Activated naive CD4-positive, alpha-beta T cell treated with anti-CD3 and anti-CD28 coated beads, Interleukin-2, amount 10 ng/mL, durations not matched to agents 7 days and 5 days (primary cell): ENCODE measurements around the gene ECI1.
"Not testable (repeated sequence)": the region's sequence is repeated elsewhere in the genome, so short reads cannot be mapped to it uniquely, and the experiment has no call there.

ENCODE experiments used
- CTCF ChIA-PET: fragments of 350-600 bp; sonication (Branson Sonifier 250); formaldehyde crosslinking; loops from one replicate; lab custom pipeline; 2021; ENCODE audit warnings: antibody characterized with exemption; lab: Charles Lee
- DNase-seq: peaks from one replicate; pipeline ENCODE4 v3.0.0-alpha.2; 2020
- H3K27ac Mint-ChIP-seq: one replicate; pipeline ENCODE4 v1.8.0; 2021; ENCODE audit warnings: mild to moderate bottlenecking, moderate library complexity, mixed read lengths
- H3K27me3 Mint-ChIP-seq: one replicate; pipeline ENCODE4 v1.8.0; 2021; ENCODE audit warnings: mild to moderate bottlenecking, mixed read lengths
- H3K36me3 Mint-ChIP-seq: one replicate; pipeline ENCODE4 v1.8.0; 2021; ENCODE audit warnings: mixed read lengths
- H3K4me1 Mint-ChIP-seq: one replicate; pipeline ENCODE4 v1.8.0; 2021; ENCODE audit warnings: mixed read lengths
- H3K4me3 Mint-ChIP-seq: one replicate; pipeline ENCODE4 v1.8.0; 2021; ENCODE audit warnings: mild to moderate bottlenecking, moderate library complexity, mixed read lengths
- H3K9me3 Mint-ChIP-seq: one replicate; pipeline ENCODE4 v1.8.0; 2021; ENCODE audit warnings: mixed read lengths

The ECI1 gene

DNA sequence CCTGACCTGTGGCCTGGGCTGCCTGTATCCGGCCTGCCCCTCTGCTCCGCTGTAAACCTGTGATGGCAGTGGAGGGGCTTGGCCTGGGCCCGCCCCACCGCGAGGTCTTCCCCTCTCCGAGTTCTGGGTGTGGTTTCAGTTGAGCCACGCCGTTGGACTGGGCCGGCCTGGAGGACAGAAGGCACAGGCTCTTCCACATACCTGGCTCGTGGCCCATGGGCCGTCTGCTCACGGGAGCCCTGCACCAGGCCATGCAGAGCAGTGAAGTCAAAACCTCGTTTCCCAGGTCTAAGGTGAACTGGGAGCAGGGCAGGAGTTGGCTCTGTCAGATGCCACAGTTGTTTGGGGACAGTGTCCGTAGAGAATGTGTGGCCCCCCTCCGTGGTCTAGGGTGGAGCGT is 22.1 kb upstream of the ECI1 start:
- Mint-ChIP-seq H3K27me3 (no peaks in the 10 kb centered on the region), H3K36me3 (no peaks in the 10 kb centered on the region), H3K9me3 (no peaks in the 10 kb centered on the region), H3K4me1 (peaks cover 13% of the 10 kb centered on the region), H3K4me3 (no peak overlapping the region), H3K27ac (no peak overlapping the region)
- no peak for DNase-seq
- CTCF ChIA-PET: no interaction called here

DNA sequence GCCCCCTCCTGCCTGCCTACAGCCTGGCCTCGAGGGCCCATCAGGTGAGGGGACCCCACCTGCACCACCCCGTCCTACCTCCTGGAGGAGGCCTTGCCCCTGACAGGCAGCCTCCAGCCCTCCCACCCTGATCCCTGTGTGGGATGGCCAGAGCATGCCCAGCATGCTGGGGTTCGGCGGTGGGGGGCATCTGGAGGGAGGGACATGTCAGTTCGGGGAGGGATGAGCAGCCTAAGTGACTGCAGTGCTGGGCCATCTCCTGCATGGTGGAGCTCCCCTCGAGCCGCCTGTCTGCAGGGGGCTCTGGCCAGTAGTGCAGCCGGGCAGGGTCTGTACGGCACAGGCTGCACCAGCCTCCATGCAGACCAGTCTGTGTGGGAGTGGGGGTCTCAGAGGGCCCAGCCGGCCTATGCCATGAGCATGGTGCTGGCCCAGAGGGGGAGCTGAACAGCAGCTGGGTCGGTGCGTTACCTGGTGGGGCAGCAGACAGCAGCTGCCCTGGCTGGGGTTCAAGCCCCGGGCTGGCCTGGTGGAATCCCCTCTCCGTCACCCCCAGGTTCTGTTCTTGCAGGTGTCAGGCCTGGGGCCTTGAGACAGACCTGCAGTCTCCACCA is 20.6 kb upstream of the ECI1 start:
- H3K4me3 Mint-ChIP-seq: no peak overlapping the region
- no peak overlapping the region for H3K27ac Mint-ChIP-seq
- H3K27me3 Mint-ChIP-seq: peaks cover 4% of the 10 kb centered on the region
- CTCF ChIA-PET: interaction anchor here (1.6 kb wide), 1 partner anchor 215 kb away, joined by 4 read pairs; no protein-coding TSS in a partner anchor
- peaks cover 4% of the 10 kb centered on the region for H3K36me3 Mint-ChIP-seq
- peaks cover 15% of the 10 kb centered on the region for H3K4me1 Mint-ChIP-seq
- DNase-seq: no peak
- no peaks in the 10 kb centered on the region for H3K9me3 Mint-ChIP-seq

DNA sequence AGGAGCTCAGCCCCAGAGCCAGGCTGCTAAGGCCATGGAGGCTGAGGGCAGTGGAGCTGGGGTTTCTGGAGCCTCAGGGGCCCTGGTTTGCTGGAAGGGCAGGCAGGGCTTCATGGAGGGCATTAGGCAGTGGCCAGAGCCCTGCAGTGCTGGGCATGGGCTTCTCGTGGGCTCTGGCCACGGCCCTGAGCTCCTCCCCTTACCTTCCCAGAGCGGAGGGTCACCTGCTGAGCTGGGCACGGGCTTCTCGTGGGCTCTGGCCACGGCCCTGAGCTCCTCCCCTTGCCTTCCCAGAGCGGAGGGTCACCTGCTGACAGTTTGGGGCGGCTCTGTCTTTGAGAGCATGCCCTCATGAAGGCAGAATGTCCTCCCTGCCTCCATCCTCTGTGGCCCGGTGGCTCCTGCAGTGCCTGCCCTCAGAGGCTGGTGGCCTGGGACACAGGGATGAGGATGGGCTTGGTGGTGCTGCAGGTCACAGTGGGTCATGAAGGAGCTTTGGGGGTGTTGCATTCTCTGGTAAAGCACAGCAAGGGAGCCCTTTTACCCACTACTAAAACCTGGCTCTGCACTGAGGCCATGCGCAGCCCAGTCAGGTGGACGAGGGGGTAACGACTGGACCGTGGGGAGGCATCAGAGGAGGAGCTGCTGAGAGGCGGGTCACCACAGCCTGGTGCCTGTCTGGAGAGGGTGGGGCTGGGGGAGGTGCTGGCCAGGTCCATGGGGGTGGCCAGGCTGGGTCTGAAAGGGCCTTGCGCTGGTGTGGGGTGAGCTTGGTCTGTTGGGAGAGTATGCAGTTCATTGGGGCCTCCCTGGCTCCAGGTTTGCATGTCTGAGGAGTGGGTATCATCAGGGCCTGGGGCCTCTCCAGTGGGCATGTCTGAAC is 19.4 kb upstream of the ECI1 start:
- H3K4me3 Mint-ChIP-seq: no peak overlapping the region
- H3K27me3 Mint-ChIP-seq: peaks cover 4% of the 10 kb centered on the region
- CTCF ChIA-PET: interaction anchor here (0.7 to 1.6 kb wide), 4 partner anchors 9 to 664 kb away, joined by 3 to 5 read pairs (median 4); no protein-coding TSS in a partner anchor
- H3K9me3 Mint-ChIP-seq: no peaks in the 10 kb centered on the region
- no peak overlapping the region for H3K27ac Mint-ChIP-seq
- H3K36me3 Mint-ChIP-seq: peaks cover 13% of the 10 kb centered on the region
- no peak for DNase-seq
- peaks cover 26% of the 10 kb centered on the region for H3K4me1 Mint-ChIP-seq

DNA sequence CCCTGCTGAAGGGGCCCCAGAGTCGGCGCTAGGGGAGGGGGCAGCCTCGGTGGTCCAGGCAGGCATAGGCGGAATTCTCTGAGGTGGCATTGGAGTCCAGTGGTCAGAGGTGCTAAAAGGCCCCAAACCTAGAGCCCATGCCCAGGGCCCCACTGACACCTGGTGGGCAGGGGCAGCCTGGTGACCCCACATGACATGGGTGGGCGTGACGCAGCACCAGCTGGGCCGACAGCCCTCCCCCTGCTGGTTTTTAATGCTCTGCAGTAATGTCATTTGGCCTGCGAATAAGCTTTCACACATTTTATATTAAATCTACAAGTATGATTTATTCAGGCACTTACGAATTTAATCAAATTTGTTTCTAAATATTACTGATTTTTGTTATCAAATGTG is 18.7 kb upstream of the ECI1 start:
- DNase-seq: no peak
- Mint-ChIP-seq H3K27ac (no peak overlapping the region), H3K4me1 (peaks cover 31% of the 10 kb centered on the region), H3K9me3 (no peaks in the 10 kb centered on the region), H3K36me3 (peaks cover 14% of the 10 kb centered on the region), H3K4me3 (peak overlapping the region; percentile 92), H3K27me3 (peaks cover 4% of the 10 kb centered on the region)
- CTCF ChIA-PET: interaction anchor here (1.0 to 1.6 kb wide), 3 partner anchors 10 to 237 kb away, joined by 3 to 4 read pairs (median 3); no protein-coding TSS in a partner anchor

DNA sequence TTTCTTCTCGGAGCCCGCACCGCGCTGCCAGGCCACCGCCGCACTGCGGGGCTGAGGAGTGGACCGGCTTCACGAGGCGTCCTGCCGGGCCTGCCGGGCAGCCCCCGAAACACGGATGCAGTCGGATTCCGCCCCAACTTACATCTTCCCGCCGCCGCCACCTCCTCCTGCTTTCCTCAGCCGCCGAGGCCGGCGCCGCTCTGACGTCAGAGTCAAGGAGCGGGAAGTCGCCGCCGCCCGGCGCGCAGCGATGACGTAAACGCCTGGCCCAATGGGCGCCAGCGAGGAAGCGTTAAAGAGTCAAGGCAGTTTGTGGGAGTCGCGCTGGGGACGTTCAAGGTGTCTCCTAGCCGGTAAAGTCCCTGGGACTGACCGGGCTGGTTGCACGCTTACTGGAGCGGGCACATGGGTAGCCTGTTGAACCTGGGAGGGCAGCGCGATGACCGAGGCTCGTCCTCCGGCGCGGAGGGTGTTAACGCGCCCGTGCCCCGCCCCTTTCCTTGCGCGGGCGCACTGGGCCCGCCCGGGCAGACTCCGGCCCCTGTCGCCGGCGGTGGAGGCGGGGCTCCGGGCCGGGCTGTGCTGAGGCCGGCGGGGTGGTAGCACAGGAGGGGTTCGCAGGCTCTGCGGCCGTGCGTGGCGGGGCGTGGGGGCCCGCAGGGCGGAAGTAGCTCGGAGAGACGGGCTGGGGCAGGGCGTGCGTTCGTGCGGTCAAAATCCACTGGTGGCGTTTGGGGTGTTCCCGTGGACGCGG is 16.7 kb upstream of the ECI1 start, which contains the start of gene RNPS1:
Gene RNPS1 (minus strand): TSS at position 214 of the 754 bp plus-strand sequence. CDS start 3,483 bp downstream, outside the sequence.
- peaks cover 4% of the 10 kb centered on the region for H3K27me3 Mint-ChIP-seq
- H3K9me3 Mint-ChIP-seq: no peaks in the 10 kb centered on the region
- H3K4me3 Mint-ChIP-seq: peak within 1 kb of the TSS; percentile 92
- CTCF ChIA-PET: no interaction called here
- peaks cover 23% of the 10 kb centered on the region for H3K36me3 Mint-ChIP-seq
- H3K27ac Mint-ChIP-seq: peak within 1 kb of the TSS; percentile 97
- DNase-seq: peak; percentile 96
- peaks cover 41% of the 10 kb centered on the region for H3K4me1 Mint-ChIP-seq

DNA sequence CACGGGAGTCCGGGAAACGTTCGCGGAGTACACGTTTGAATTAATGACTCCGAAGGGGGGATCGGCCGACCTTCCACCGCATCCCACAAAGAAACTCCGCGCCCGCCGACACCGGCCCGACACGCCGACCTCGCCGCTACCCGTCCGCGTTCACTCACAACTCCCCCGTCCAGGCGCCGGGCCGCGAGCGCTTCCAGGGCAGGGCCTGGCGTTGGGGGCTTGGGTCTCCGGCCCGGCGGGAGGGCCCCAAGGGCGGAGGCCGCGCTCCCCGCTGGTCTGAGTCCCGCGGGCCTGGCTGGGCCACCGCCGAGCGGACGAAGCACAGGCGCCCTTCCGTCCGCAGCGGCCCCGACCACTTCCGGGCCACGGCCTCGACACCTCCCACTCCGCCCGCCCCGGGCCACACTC is 16.1 kb upstream of the ECI1 start:
- peaks cover 41% of the 10 kb centered on the region for H3K4me1 Mint-ChIP-seq
- CTCF ChIA-PET, DNase-seq, H3K9me3 Mint-ChIP-seq, H3K27me3 Mint-ChIP-seq: not testable (repeated sequence)
- peak overlapping the region; percentile 92 for H3K4me3 Mint-ChIP-seq
- H3K27ac Mint-ChIP-seq: peak overlapping the region; percentile 97
- H3K36me3 Mint-ChIP-seq: peaks cover 28% of the 10 kb centered on the region

DNA sequence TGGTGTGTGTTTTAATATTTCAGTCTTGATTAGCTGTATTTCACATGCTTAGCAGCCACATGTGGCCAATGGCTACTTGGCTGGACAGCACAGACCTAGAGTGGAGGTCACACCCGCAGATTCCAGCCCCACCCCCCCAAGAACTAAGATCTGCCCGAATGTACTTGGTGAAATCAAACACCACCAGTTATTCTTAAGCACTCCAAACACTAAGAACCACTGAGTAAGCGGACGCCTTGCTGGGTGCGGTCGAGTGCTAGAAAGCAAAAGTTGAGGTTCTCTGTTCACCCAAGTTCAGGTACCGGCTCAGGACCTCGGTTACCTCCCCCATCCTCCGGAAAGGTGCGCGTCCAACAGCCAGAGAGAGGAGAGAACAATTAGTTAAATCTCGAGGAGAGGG is 15.5 kb upstream of the ECI1 start:
- Mint-ChIP-seq H3K4me1 (peaks cover 41% of the 10 kb centered on the region), H3K4me3 (peak overlapping the region; percentile 92), H3K36me3 (peaks cover 33% of the 10 kb centered on the region), H3K27ac (peak overlapping the region; percentile 97)
- H3K27me3 Mint-ChIP-seq, CTCF ChIA-PET, H3K9me3 Mint-ChIP-seq: not testable (repeated sequence)
- peak; percentile 52 for DNase-seq

DNA sequence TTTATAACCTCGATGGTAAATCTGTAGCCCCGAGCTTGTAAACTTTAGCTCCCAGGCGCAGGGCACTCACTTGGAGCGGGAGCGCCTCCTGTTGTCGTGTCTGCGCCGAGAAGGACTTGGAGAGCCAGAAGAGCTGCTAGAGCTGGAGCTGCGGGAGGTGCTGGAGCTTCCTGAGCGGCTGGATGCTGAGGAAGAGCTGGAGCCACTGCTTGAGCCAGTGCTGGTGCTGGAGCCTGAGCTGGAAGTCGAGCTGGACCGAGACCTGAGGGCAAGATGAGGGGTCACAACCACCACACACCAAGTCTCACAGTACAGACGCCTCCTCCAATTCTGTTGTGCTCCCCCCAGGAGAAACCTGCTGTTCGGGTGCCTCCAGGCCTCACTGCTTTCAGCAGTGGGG is 11.6 kb upstream of the ECI1 start:
- peaks cover 48% of the 10 kb centered on the region for H3K36me3 Mint-ChIP-seq
- H3K4me3 Mint-ChIP-seq, H3K27ac Mint-ChIP-seq, H3K27me3 Mint-ChIP-seq, H3K9me3 Mint-ChIP-seq, DNase-seq: not testable (repeated sequence)
- CTCF ChIA-PET: interaction anchor here (0.8 to 1.0 kb wide), 3 partner anchors 9 to 13 kb away, joined by 3 to 5 read pairs (median 3); partner anchors contain the start of gene ECI1
- H3K4me1 Mint-ChIP-seq: peaks cover 27% of the 10 kb centered on the region

DNA sequence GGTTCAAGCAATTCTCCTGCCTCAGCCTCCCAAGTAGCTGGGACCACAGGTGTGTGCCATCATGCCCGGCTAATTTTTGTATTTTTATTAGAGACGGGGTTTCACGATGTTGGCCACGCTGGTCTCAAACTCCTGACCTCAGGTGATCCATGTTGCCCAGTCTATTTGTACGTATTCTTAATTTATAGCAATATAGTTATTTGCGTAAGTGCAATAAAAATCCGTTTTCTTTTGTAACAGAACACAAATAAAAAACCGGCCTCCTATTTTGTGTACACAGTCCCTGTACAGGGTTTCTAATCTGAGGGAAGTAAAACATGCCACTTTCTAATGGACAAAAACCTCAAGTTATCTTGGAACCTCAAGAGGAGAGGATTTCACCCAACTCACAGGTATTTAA is 8.9 kb upstream of the ECI1 start:
- DNase-seq: no peak
- Mint-ChIP-seq H3K4me1 (peaks cover 12% of the 10 kb centered on the region), H3K9me3 (no peaks in the 10 kb centered on the region), H3K36me3 (peaks cover 59% of the 10 kb centered on the region), H3K27ac (no peak overlapping the region), H3K4me3 (no peak overlapping the region), H3K27me3 (no peaks in the 10 kb centered on the region)
- CTCF ChIA-PET: interaction anchor here (0.7 kb wide), 1 partner anchor 65 kb away, joined by 3 read pairs; no protein-coding TSS in a partner anchor

DNA sequence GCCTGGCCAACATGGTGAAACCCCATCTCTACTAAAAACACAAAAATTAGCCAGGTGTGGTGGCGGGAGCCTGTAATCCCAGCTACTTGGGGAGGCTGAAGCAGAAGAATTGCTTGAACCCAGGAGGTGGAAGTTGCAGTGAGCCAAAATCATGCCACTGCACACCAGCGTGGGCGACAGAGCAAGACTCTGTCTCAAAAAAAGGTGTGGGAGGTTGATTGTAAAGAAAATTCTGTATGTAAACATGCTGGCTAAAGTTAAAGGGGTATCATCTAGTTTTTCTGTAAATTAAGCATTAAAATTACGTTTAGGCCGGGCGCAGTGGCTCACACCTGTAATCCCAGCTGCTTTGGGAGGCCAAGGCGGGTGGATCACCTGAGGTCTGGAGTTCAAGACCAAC is 7.1 kb upstream of the ECI1 start:
- H3K4me1 Mint-ChIP-seq, DNase-seq, H3K27ac Mint-ChIP-seq, H3K4me3 Mint-ChIP-seq, H3K9me3 Mint-ChIP-seq, H3K27me3 Mint-ChIP-seq, CTCF ChIA-PET: not testable (repeated sequence)
- peaks cover 57% of the 10 kb centered on the region for H3K36me3 Mint-ChIP-seq

DNA sequence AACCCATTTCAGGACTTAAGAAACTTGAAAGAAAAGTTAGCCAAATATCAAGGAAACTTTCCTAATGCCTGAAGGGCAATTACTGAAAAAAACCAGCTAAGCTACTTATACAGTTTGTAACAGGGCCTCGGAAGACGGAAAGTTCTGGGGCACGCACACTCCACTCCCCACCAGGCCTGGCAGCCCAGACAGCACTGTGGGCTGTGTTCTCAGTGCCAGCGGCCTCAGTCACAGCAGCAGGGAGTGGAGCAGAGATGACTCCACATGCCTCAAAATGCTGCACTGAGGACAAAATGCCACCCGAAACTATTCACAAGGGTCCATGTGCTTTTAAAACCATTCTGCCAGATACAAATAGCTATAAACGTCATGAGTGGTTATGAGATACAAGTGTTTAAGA is 6.3 kb upstream of the ECI1 start:
- Mint-ChIP-seq H3K4me1 (no peaks in the 10 kb centered on the region), H3K9me3 (no peaks in the 10 kb centered on the region), H3K27me3 (no peaks in the 10 kb centered on the region), H3K27ac (peak overlapping the region; percentile 65), H3K4me3 (no peak overlapping the region), H3K36me3 (peaks cover 59% of the 10 kb centered on the region)
- CTCF ChIA-PET: no interaction called here
- DNase-seq: no peak

DNA sequence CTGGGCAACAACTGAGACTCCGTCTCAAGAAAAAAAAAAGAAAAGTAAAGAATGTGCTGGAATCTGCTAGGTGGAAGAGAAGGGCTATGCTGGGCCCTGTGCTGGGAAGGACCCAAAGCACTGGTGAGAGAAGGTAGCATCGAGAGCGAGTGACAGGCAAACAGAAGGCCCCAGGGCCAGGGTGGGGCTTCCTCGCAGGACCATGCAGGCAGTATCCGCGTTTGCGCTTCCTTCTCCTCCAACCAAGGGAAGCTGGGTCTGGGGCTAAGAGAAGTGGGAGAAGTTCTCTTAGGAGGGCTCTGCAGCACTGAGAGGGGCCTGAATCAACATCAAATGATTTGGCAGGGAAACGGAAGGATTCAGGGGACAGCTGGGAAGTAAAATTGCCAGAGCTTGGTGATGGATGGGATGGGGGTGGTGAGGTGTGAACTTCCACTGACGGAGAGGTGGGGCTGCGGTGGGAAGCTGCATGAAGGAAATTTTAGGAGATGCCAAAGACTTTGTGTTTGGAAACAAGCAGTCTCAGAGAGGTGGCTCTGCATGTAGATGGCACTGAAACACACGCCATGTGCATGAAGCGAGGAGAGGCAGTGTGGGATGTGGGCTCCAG is 5.2 kb upstream of the ECI1 start:
- Mint-ChIP-seq H3K4me1 (peaks cover 2% of the 10 kb centered on the region), H3K27ac (no peak overlapping the region), H3K27me3 (no peaks in the 10 kb centered on the region), H3K36me3 (peaks cover 54% of the 10 kb centered on the region), H3K4me3 (no peak overlapping the region), H3K9me3 (no peaks in the 10 kb centered on the region)
- CTCF ChIA-PET: interaction anchor here (1.5 kb wide), 1 partner anchor 62 kb away, joined by 5 read pairs; no protein-coding TSS in a partner anchor
- no peak for DNase-seq

DNA sequence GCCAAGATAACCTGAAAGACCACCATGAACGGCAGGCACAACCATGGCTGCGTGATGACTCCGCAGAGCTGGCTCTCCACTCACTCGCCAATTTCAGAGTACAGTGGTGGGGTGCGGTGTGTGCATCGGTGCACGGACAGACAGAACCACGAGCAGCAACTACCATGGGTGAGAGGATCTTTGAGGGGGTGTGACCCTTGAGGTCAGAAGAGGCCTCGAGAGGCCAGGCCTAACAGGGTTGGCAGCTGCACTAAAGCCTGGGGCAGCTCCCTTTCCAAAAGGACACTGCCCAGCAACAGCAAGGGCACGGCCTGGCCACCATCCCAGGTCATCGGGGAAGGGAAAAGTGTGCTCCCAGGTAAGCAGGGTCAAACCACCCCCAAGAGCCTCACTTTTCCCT is 1.9 kb upstream of the ECI1 start:
- Mint-ChIP-seq H3K27me3 (no peaks in the 10 kb centered on the region), H3K36me3 (peaks cover 43% of the 10 kb centered on the region), H3K4me1 (peaks cover 13% of the 10 kb centered on the region), H3K4me3 (no peak overlapping the region), H3K9me3 (no peaks in the 10 kb centered on the region), H3K27ac (peak overlapping the region; percentile 38)
- DNase-seq: no peak
- CTCF ChIA-PET: interaction anchor here (2.5 kb wide), 1 partner anchor 250 kb away, joined by 8 read pairs; no protein-coding TSS in a partner anchor
